K562 (cell line): ENCODE results near the gene MYO1F. TPM values are rescaled to one million over a fixed set of nuclear protein-coding genes. Genes with fewer than 3 reads are reported as not detected.
A peak's percentile ranks its signal among the peaks of the same experiment; 100 is the strongest.

Experiments used
- CTCFL ChIP-seq: IDR thresholded peaks from 2 replicates; pipeline ENCODE4 v1.6.1; 2011; ENCODE audit warnings: borderline replicate concordance, low read depth, mild to moderate bottlenecking, moderate library complexity, low read length; ENCODE audit not compliant: insufficient read depth, poor library complexity, severe bottlenecking
- E2F3 ChIP-seq: fragments of 250-450 bp; sonication (Bioruptor Pico); IDR thresholded peaks from 2 replicates; pipeline ENCODE4 v1.4.0; 2020; ENCODE audit warnings: mild to moderate bottlenecking
- ETV5 ChIP-seq: sonication (generic); formaldehyde crosslinking; IDR thresholded peaks from 2 replicates; pipeline ENCODE4 v1.4.0; 2020; ENCODE audit warnings: low read depth, mild to moderate bottlenecking, missing genetic modification reagents
- FOXP4 ChIP-seq: sonication (generic); formaldehyde crosslinking; IDR thresholded peaks from 2 replicates; pipeline ENCODE4 v1.8.0; 2022; ENCODE audit warnings: mild to moderate bottlenecking, missing genetic modification reagents, borderline replicate concordance
- HLTF ChIP-seq: fragments of 450-650 bp; IDR thresholded peaks from 2 replicates; pipeline ENCODE4 v1.6.1; 2016
- MEF2D ChIP-seq: conservative IDR thresholded peaks from 2 replicates; pipeline ENCODE4 v1.6.1; 2016; ENCODE audit warnings: low read depth, missing genetic modification characterization, missing compliant biosample characterization
- RB1 ChIP-seq: fragments of 450-650 bp; IDR thresholded peaks from 2 replicates; pipeline ENCODE4 v1.6.1; 2017; ENCODE audit warnings: low read depth, mild to moderate bottlenecking
- SMC3 ChIP-seq: conservative IDR thresholded peaks from 2 replicates; pipeline ENCODE4 v1.6.1; 2011; ENCODE audit warnings: low read depth, low read length, improper control_type of control experiment; ENCODE audit not compliant: insufficient read depth
- STAG1 ChIP-seq: sonication (generic); formaldehyde crosslinking; IDR thresholded peaks from 2 replicates; pipeline ENCODE4 v1.5.0; 2020; ENCODE audit warnings: missing genetic modification reagents, borderline replicate concordance
- STAT6 ChIP-seq: sonication (generic); formaldehyde crosslinking; IDR thresholded peaks from 2 replicates; pipeline ENCODE4 v1.8.1; 2023; ENCODE audit warnings: mild to moderate bottlenecking, missing genetic modification reagents
- TAF7 ChIP-seq: fragments of 450-650 bp; IDR thresholded peaks from 2 replicates; pipeline ENCODE4 v1.6.1; 2016; ENCODE audit warnings: missing genetic modification characterization, missing compliant biosample characterization
- TOE1 ChIP-seq, 2 experiments: fragments of 450-650 bp in 1 of 2; sonication (generic) in 1 of 2; formaldehyde crosslinking in 1 of 2; IDR thresholded peaks; 2 replicates each; pipeline versions ENCODE4 v1.7.1 to v1.8.0; 2016 to 2022; ENCODE audit warnings: borderline replicate concordance in 2 of 2, mild to moderate bottlenecking in 2 of 2, antibody characterized with exemption in 1 of 2, inconsistent platforms in 1 of 2, low read depth in 1 of 2, missing genetic modification reagents in 1 of 2, moderate library complexity in 1 of 2
- TRIM24 ChIP-seq, 2 experiments: fragments of 450-650 bp; IDR thresholded peaks; 2 replicates each; pipeline ENCODE4 v1.6.1; 2016
- XRCC4 ChIP-seq: IDR thresholded peaks from one replicate; pipeline ENCODE4 v1.6.1; 2011; ENCODE audit not compliant: insufficient read depth, insufficient read length; ENCODE audit errors: extremely low read depth
- ZNF263 ChIP-seq: sonication (generic); formaldehyde crosslinking; IDR thresholded peaks from 2 replicates; pipeline ENCODE4 v1.8.0; 2022; ENCODE audit warnings: mild to moderate bottlenecking, missing genetic modification reagents, borderline replicate concordance
- ZSCAN32 ChIP-seq: fragments of 450-650 bp; formaldehyde crosslinking; IDR thresholded peaks from 2 replicates; pipeline ENCODE4 v1.4.0; 2020; ENCODE audit warnings: mild to moderate bottlenecking, moderate library complexity
- polyA plus RNA-seq, 8 experiments: library from polyadenylated mRNA; depleted of rRNA in 4 of 8; stranded (reverse) in 5 of 8; unstranded in 3 of 8; fragments of >200 nt; fragmentation: Nextera tagmentation in 2 of 8; fragmentation: Illumina TruSeq in 1 of 8; extraction: Ambion mirVana in 2 of 8; extraction: Trizol in 1 of 8; gene quantifications; 2 replicates each; pipeline versions ENCODE4 v1.2.1 to v1.2.3, GENCODE V29; 2011 to 2014; ENCODE audit warnings: inconsistent platforms in 1 of 8, missing spikeins in 1 of 8
- total RNA-seq, 7 experiments: library from RNA; depleted of rRNA in 6 of 7; stranded (reverse); fragments of >200 nt in 6 of 7; fragmentation: Illumina TruSeq in 2 of 7; extraction: Trizol in 2 of 7; gene quantifications; 2 replicates each; pipeline versions ENCODE4 v1.2.1 to v1.2.3, GENCODE V29; 2011 to 2021; ENCODE audit warnings: low replicate concordance in 1 of 7
- TF ChIP-seq, protein P1 (sequence below), 2 experiments: IDR thresholded peaks; 2 replicates each; pipeline ENCODE4 v1.6.1; 2012; ENCODE audit warnings: improper control_type of control experiment in 2 of 2, low read depth in 2 of 2, low read length in 2 of 2, borderline replicate concordance in 1 of 2

Gene MYO1F
- total and polyA plus RNA-seq, 9 of the 15 experiments (the other 6 are each of a cell fraction or from before 2014, with no cell fraction given): 0.78 to 9.4 (median 4.3) TPM

GRCh38 chr19:8585894-8586750, 8.9 kb upstream of the MYO1F start (continued):
- TF ChIP-seq, protein P1, sequence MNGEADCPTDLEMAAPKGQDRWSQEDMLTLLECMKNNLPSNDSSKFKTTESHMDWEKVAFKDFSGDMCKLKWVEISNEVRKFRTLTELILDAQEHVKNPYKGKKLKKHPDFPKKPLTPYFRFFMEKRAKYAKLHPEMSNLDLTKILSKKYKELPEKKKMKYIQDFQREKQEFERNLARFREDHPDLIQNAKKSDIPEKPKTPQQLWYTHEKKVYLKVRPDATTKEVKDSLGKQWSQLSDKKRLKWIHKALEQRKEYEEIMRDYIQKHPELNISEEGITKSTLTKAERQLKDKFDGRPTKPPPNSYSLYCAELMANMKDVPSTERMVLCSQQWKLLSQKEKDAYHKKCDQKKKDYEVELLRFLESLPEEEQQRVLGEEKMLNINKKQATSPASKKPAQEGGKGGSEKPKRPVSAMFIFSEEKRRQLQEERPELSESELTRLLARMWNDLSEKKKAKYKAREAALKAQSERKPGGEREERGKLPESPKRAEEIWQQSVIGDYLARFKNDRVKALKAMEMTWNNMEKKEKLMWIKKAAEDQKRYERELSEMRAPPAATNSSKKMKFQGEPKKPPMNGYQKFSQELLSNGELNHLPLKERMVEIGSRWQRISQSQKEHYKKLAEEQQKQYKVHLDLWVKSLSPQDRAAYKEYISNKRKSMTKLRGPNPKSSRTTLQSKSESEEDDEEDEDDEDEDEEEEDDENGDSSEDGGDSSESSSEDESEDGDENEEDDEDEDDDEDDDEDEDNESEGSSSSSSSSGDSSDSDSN (IDR thresholded peaks at IDR 0.05; ENCODE audit: borderline replicate concordance in 1 of 2, low read depth in 2 of 2, low read length in 2 of 2): no peak
- TF ChIP-seq STAG1 (CRISPR knock-in tag) (peak; percentile 67; the same call in 1 of the 2 replicates), STAT6 (CRISPR knock-in tag) (no peak), FOXP4 (CRISPR knock-in tag) (no peak), TAF7 (tag) (no peak), CTCFL (peak; percentile 46), ZNF263 (CRISPR knock-in tag) (peak; percentile 100), XRCC4 (no peak), HLTF (no peak), E2F3 (CRISPR knock-in tag) (no peak), TRIM24 (IDR thresholded peaks at IDR 0.05) (no peak), TOE1 (IDR thresholded peaks at IDR 0.05; ENCODE audit: borderline replicate concordance) (no peak), TOE1 (CRISPR knock-in tag; IDR thresholded peaks at IDR 0.05; ENCODE audit: borderline replicate concordance, low read depth) (no peak), ZSCAN32 (CRISPR knock-in tag) (no peak), SMC3 (peak; percentile 80), RB1 (peak; percentile 51; the same call in 1 of the 2 replicates), ETV5 (CRISPR knock-in tag) (no peak), MEF2D (tag) (no peak)
